ENCODE results near the gene MTRFR.

GRCh38 chr12:123245678-123246077, 12.4 kb downstream of the MTRFR start:
- TF ChIP-seq CTCF (conservative IDR thresholded peaks at IDR 0.05; ENCODE audit: low read depth, low read length) (no peak), EZH2 (IDR thresholded peaks at IDR 0.05; ENCODE audit: borderline replicate concordance, low read depth, low read length, poor library complexity, severe bottlenecking) (no peak)

Data from A673 (cell line).